HEK293 (cell line): ENCODE results near the gene FLACC1.

Source experiments
- CTCF ChIA-PET: fragments of 350-600 bp; formaldehyde crosslinking; extraction: SDS; loops from one replicate; lab custom pipeline; 2021; ENCODE audit warnings: antibody characterized with exemption; lab: Yijun Ruan, JAX
- POLR2A ChIA-PET: fragments of 300-600 bp; formaldehyde crosslinking; extraction: SDS; loops from one replicate; lab custom pipeline; 2020; ENCODE audit warnings: antibody characterized with exemption, inconsistent platforms; lab: Yijun Ruan, JAX
- H3K27ac ChIP-seq: fragments of 200-500 bp; sonication (Bioruptor generic); 2 replicates; pipeline ENCODE4 v1.5.1; 2014; ENCODE audit warnings: low read depth, low read length, control low read depth, inconsistent platforms; ENCODE audit errors: extremely low read depth
- H3K36me3 ChIP-seq, 2 experiments: fragments of 200-500 bp in 1 of 2; sonication (Bioruptor generic) in 1 of 2; 1 replicate in 1 of 2; 2 replicates in 1 of 2; pipeline ENCODE4 v1.5.1; 2014 to 2017; ENCODE audit warnings: inconsistent platforms in 2 of 2, low read length in 2 of 2; ENCODE audit not compliant: control insufficient read depth in 2 of 2, insufficient read depth in 1 of 2
- H3K4me1 ChIP-seq: fragments of 200-500 bp; sonication (Bioruptor generic); 2 replicates; pipeline ENCODE4 v1.5.1; 2014; ENCODE audit warnings: mild to moderate bottlenecking, low read length, inconsistent platforms; ENCODE audit not compliant: control insufficient read depth, insufficient read depth
- H3K4me3 ChIP-seq: 2 replicates; pipeline ENCODE4 v1.5.1; 2011; ENCODE audit warnings: low read depth, mild to moderate bottlenecking, control low read depth, low read length, moderate library complexity
- H3K9me3 ChIP-seq: fragments of 200-500 bp; sonication (Bioruptor generic); 2 replicates; pipeline ENCODE4 v1.5.1; 2014; ENCODE audit warnings: low read depth, low read length, inconsistent platforms; ENCODE audit not compliant: control insufficient read depth, insufficient read depth
- FEZF1 ChIP-seq: fragments of 450-650 bp; formaldehyde crosslinking; IDR thresholded peaks from 2 replicates; pipeline ENCODE4 v1.5.1; 2016; ENCODE audit warnings: missing biosample characterization, missing genetic modification characterization
- KLF1 ChIP-seq: fragments of 450-650 bp; formaldehyde crosslinking; IDR thresholded peaks from 2 replicates; pipeline ENCODE4 v1.5.1; 2016; ENCODE audit warnings: missing biosample characterization, missing genetic modification characterization
- RBAK ChIP-seq: fragments of 450-650 bp; formaldehyde crosslinking; IDR thresholded peaks from 2 replicates; pipeline ENCODE4 v1.5.1; 2016; ENCODE audit warnings: missing biosample characterization, missing genetic modification characterization
- TCF7L2 ChIP-seq: IDR thresholded peaks from 2 replicates; pipeline ENCODE4 v1.6.1; 2011; ENCODE audit warnings: low read depth, mild to moderate bottlenecking, inconsistent platforms, low read length, moderate library complexity, borderline replicate concordance
- ZNF426 ChIP-seq: fragments of 450-650 bp; formaldehyde crosslinking; IDR thresholded peaks from 2 replicates; pipeline ENCODE4 v1.5.1; 2017; ENCODE audit warnings: missing biosample characterization, missing genetic modification characterization, mild to moderate bottlenecking, inconsistent platforms, moderate library complexity
- ZNF585B ChIP-seq: fragments of 450-650 bp; formaldehyde crosslinking; IDR thresholded peaks from 2 replicates; pipeline ENCODE4 v1.5.1; 2016; ENCODE audit warnings: missing biosample characterization, missing genetic modification characterization
- ZNF626 ChIP-seq: fragments of 450-650 bp; sonication (Bioruptor Pico); formaldehyde crosslinking; IDR thresholded peaks from 2 replicates; pipeline ENCODE4 v1.5.1; 2018; ENCODE audit warnings: missing biosample characterization, missing genetic modification characterization, inconsistent platforms
- ZNF776 ChIP-seq: fragments of 450-650 bp; formaldehyde crosslinking; IDR thresholded peaks from 2 replicates; pipeline ENCODE4 v1.5.0; 2017; ENCODE audit warnings: missing biosample characterization, missing genetic modification characterization, borderline replicate concordance
- TF ChIP-seq, protein P1 (sequence below): fragments of 450-650 bp; formaldehyde crosslinking; IDR thresholded peaks from 2 replicates; pipeline ENCODE4 v1.5.1; 2016; ENCODE audit warnings: missing biosample characterization, missing genetic modification characterization, borderline replicate concordance
- TF ChIP-seq, protein P2 (sequence below): fragments of 450-650 bp; formaldehyde crosslinking; IDR thresholded peaks from 2 replicates; pipeline ENCODE4 v1.5.0; 2017; ENCODE audit warnings: missing biosample characterization, missing genetic modification characterization, borderline replicate concordance
- TF ChIP-seq, protein P3 (sequence below): fragments of 450-650 bp; formaldehyde crosslinking; IDR thresholded peaks from 2 replicates; pipeline ENCODE4 v1.5.1; 2017; ENCODE audit warnings: missing biosample characterization, missing genetic modification characterization

FLACC1 gene

DNA sequence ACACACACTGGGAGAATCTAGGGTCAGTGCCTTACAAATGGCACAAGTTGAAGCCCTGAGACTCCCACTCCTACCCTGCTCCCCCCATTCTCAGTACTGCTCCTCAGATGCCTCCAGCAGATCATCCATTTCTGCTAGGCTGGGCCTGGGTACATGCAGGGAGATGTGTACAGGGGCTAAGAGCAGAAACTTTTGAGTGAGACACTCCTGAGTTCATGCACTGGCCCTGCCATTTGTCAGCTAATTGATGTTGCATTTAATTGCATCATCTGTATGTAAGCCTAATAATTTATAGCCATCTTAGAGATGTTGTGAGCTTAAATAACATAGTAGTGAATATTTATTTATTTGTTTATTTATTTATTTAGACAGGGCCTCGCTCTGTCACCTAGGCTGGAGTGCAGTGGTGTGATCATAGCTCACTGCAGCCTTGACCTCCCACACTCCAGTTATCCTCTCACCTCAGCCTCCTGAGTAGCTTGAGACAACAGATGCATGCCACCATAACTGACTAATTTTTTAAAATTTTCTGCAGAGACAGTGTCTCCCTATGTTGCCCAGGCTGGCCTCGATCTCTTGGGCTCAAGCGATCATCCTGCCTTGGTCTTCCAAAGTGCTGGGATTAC, 101.6 kb downstream of the FLACC1 start:
- Histone ChIP-seq H3K9me3 (no peaks in the 10 kb centered on the region), H3K4me3 (no peak overlapping the region), H3K36me3 (no peaks in the 10 kb centered on the region)
- no peak for TF ChIP-seq RBAK
- no peak for TF ChIP-seq ZNF426
- no peak for TF ChIP-seq ZNF585B
- TF ChIP-seq, protein P1, sequence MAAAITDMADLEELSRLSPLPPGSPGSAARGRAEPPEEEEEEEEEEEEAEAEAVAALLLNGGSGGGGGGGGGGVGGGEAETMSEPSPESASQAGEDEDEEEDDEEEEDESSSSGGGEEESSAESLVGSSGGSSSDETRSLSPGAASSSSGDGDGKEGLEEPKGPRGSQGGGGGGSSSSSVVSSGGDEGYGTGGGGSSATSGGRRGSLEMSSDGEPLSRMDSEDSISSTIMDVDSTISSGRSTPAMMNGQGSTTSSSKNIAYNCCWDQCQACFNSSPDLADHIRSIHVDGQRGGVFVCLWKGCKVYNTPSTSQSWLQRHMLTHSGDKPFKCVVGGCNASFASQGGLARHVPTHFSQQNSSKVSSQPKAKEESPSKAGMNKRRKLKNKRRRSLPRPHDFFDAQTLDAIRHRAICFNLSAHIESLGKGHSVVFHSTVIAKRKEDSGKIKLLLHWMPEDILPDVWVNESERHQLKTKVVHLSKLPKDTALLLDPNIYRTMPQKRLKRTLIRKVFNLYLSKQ (tag by site-specific recombination): no peak
- no peak for TF ChIP-seq ZNF626 (tag by site-specific recombination)
- 0 out of 2 replicates have a peak, but pooled peaks have one; percentile 22 for TF ChIP-seq FEZF1
- no peak for TF ChIP-seq ZNF776 (tag by site-specific recombination)
- TF ChIP-seq, protein P2, sequence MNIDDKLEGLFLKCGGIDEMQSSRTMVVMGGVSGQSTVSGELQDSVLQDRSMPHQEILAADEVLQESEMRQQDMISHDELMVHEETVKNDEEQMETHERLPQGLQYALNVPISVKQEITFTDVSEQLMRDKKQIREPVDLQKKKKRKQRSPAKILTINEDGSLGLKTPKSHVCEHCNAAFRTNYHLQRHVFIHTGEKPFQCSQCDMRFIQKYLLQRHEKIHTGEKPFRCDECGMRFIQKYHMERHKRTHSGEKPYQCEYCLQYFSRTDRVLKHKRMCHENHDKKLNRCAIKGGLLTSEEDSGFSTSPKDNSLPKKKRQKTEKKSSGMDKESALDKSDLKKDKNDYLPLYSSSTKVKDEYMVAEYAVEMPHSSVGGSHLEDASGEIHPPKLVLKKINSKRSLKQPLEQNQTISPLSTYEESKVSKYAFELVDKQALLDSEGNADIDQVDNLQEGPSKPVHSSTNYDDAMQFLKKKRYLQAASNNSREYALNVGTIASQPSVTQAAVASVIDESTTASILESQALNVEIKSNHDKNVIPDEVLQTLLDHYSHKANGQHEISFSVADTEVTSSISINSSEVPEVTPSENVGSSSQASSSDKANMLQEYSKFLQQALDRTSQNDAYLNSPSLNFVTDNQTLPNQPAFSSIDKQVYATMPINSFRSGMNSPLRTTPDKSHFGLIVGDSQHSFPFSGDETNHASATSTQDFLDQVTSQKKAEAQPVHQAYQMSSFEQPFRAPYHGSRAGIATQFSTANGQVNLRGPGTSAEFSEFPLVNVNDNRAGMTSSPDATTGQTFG (tag by site-specific recombination): no peak
- TF ChIP-seq, all 188 proteins: peak for 1
- POLR2A ChIA-PET: no interaction called here
- Histone ChIP-seq H3K27ac (no peak overlapping the region), H3K4me1 (no peaks in the 10 kb centered on the region)
- CTCF ChIA-PET: interaction anchor here (1.3 kb wide), 1 partner anchor 19 kb away, joined by 5 read pairs; no protein-coding TSS in a partner anchor

DNA sequence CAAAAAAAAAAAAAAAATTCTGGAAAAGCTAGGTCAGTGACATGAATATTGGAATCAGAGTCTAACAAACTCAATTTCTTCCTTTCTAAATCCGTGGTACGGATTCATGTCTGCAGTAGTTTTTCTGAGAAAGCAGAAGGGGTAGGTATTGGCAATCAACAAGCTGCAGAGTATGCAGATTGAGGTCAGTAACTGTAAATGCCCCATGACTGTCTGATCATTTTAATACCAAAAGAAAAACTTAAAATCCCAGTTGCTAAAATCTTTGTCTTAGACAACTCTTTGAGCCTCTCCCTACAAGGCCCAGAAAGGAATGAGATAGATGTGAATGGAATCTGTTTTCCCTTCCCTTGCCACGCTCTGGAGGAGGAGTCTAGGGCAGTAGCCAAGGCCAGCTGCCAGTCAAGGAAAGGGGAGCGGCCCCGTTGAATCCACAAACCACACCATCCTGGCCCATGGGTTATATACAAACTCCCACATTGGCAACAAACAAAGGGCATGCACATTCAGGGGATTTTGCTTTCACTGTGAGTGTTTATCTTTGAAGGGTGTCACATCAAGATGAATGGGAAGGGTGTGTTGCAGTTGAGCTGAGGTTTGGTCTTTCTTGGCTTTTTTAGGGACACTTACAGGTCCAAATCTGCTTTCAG, 102.9 kb downstream of the FLACC1 start:
- no peaks in the 10 kb centered on the region for H3K9me3 ChIP-seq
- ChIA-PET CTCF (interaction anchor here (0.7 to 1.1 kb wide), 2 partner anchors 10 to 22 kb away, joined by 3 read pairs; no protein-coding TSS in a partner anchor), POLR2A (no interaction called here)
- H3K4me1 ChIP-seq: no peaks in the 10 kb centered on the region
- no peak overlapping the region for H3K4me3 ChIP-seq
- no peaks in the 10 kb centered on the region for H3K36me3 ChIP-seq
- TF ChIP-seq KLF1 (peak; percentile 71), TCF7L2 (no peak)
- H3K27ac ChIP-seq: no peak overlapping the region

DNA sequence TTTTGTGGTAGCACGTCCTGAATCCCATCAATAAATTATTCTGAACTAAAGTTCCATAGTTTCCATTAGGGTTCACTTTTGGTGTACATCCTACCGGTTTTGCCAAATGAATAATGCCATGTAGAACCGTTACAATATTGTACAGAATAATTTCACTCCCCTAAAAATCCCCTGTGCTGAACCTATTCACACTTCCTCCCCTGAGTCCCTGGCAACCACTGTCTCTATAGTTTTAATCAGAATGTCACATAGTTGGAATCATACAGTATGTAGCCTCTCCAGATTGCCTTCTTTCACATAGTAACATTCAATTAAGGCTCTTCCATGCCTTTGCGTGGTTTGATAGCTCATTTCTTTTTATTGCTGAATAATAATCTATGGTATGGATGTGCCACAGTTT, 106.4 kb downstream of the FLACC1 start:
- CTCF ChIA-PET: no interaction called here
- H3K4me3 ChIP-seq: no peak overlapping the region

More for the DNA sequence above, 106.4 kb downstream of the FLACC1 start:
- no peak overlapping the region for H3K27ac ChIP-seq
- no peaks in the 10 kb centered on the region for H3K9me3 ChIP-seq
- H3K4me1 ChIP-seq: no peaks in the 10 kb centered on the region
- no peaks in the 10 kb centered on the region for H3K36me3 ChIP-seq
- TF ChIP-seq, protein P3, sequence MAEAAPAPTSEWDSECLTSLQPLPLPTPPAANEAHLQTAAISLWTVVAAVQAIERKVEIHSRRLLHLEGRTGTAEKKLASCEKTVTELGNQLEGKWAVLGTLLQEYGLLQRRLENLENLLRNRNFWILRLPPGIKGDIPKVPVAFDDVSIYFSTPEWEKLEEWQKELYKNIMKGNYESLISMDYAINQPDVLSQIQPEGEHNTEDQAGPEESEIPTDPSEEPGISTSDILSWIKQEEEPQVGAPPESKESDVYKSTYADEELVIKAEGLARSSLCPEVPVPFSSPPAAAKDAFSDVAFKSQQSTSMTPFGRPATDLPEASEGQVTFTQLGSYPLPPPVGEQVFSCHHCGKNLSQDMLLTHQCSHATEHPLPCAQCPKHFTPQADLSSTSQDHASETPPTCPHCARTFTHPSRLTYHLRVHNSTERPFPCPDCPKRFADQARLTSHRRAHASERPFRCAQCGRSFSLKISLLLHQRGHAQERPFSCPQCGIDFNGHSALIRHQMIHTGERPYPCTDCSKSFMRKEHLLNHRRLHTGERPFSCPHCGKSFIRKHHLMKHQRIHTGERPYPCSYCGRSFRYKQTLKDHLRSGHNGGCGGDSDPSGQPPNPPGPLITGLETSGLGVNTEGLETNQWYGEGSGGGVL (tag by site-specific recombination): no peak
- TF ChIP-seq, all 188 proteins: peak for 0
- POLR2A ChIA-PET: no interaction called here
